ENCODE results near the gene SPP1.

The SPP1 gene

DNA sequence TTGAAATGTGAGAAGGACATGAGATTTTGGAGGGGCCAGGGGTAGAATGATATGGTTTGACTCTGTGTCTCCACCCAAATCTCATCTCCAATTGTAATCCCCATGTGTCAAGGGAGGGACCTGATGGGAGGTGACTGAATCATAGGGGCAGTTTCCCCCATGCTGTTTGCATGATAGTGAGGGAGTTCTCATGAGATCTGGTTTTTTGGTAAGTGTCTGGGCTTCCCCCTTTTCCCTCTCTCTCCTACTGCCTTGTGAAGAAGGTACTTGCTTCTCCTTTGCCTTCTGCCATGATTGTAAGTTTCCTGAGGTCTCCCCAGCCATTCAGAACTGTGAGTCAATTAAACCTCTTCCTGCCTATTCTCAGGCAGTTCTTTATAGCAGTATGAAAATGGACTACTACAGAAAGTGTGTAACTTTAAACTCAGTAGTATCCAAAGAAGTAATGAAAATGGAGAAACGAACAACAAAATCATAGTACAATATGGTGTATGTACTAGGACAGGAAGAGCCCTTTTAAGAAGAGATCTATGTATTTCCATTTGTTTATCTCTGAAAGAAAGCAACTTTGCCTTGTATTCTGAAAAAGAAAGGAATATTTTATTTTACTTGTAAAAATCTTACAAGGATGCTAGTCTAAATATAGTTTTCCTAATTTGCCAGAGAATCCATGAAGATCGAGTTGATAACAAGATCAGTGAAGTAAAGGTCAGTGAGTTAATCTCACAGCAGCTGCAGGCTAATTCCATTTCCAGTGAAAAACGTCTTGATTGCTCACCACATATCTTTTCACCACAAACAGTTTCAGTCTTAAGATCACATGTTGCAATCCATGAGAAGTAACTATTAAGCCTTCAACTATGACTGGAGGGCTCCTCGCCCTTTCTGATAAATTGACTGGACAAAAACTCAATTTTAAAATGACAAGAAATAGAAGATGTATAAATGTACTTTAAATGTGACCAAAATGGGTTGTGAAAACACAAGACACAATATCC lies 52.4 kb downstream of the SPP1 start:
- no peak for DNase-seq

DNA sequence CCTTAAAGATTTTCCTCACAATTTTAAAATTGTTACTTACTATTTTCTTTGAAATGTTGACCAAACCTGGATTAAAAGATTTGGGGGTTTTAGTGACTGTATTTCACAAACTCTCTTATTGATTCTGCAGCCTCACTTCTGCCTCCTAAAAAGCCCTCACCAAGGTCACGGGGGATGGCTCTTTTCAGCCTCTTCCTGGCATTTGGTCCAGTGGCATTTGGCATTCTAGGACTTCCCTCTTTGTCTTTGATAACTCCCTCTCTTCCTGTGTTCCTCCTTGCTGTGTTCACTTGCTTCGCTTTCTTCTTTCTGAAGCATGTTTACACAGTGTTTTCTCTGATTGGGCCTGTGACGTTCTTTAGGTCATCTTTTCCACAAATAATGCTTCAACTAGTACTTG lies 53.4 kb downstream of the SPP1 start:
- no peak for DNase-seq

DNA sequence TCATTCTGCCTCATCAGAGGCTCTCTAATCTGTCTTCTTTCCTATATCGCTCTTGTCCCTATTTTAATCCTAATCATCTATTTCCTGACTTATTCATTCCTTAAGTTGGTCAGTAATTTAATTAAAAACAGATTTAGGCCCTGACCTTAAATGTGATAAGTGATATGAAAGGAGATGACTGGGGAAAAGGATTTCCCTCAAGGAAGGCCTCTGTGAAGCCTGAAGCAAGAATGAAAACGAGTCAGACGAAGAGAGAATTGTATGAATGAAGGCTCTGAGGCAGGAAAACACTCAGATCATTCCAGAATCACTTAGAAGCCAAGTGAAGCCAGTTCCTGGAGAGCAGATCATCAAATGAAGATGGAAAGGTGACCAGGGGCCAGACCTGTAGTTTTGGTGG lies 54.0 kb downstream of the SPP1 start:
- no peak for DNase-seq

DNA sequence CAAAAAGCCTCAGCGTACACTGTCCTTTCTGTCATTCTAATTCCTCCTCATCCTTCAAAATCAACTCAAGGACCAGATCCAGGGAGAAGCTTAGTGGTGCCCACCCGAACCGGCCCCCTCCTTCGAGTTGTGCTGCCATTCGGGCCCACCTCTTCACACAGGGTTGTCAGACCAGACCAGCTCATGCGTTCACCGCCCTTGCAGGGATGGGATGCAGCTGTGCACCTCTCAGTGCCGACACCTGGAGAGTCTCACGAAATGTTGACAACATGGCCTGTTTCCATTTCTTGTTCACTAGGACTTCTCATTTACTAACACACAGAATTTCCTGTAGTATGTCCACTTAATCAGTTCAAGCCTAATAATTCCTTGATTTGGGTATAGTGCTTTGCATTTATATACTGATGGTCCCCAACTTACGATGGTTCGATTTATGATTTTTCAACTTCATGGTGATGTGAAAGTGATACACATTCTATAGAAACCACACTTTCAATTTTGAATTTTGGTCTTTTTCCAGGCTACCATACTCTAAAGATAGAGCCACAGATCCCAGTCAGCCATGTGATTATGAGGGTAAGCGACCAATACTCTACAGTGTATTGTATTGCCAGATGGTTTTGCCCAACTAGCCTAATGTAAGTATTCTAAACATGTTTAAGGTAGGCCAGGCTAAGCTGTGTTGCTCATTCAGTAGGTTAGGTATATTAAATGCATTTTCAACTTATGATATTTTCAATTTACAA lies 55.2 kb downstream of the SPP1 start:
- DNase-seq = no peak
